NAMALWA (cell line): ENCODE results near the gene TRDMT1.

Experiments
- DNase-seq: peaks from one replicate; pipeline ENCODE4 v3.0.0-alpha.2; 2015; ENCODE audit warnings: low spot score

TRDMT1 gene

DNA sequence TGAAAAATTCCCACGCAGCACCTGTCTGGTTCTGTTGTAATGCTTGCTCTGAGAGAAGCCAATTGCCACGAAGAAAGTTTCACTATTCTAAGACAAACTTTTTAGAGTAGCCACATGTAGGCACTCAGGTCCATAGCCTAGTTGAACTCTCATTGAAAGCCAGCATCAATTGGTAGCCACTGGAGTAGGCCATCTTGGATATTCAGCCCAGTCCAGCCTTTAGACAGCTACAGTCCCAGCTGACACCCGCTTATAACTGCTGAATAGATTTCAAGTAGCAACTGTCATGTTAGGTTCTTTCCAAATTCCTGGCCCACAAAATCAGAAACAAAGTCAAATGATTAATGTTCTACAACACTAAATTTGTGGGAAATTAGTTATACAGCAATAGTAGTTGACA is 103.5 kb downstream of the TRDMT1 start:
- no peak for DNase-seq
